ENCODE measurements around the gene ZBED4. TPM values are rescaled to one million over a fixed set of nuclear protein-coding genes. Genes with fewer than 3 reads are reported as not detected.

The ZBED4 gene
- total and polyA plus RNA-seq, 2 of the 13 experiments (the other 11 are each of a cell fraction or from before 2014, with no cell fraction given), result 5.4 to 9.6 TPM

DNA sequence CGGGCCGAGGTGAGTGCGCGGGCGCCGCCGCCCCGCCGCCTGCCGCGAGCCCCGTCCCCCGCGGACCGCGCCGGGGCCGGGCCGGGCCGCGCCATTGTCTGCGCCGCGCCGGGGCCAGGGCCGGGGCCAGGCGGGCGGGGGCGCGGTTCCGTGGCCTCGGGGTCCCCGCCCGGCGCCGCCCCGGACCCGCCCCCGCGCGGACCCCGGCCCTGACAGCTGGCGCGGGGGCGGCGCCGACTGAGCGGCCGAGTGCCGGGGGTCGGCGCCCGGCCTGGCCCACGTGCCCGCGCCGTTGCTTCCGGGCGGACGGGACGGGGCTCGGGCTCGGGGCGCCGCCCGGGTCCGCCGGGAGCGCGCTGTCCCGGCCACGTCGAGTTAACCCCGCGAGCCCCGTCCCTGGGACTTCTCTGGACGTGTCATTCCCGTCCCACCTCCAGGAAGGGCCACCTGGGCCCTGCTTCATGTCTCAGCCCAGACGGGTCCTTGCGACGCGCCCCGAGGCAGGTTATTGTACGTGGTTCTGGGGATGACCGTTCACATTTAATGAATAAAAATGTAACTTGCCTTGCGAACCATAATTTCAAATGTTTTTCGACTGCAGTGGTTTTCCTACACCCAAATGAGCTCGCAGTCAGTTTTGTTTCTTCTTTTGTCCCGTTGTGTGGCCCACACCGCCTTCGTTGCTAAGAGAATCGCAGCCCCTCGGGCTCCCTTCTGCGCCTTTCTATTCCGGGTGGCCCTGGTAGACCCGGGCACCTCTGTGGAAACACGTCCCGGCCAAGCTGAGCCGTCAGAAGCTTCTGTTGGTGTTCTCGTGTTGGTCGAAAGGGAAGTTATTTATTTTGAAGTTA lies 562 bp downstream of the ZBED4 start (continued):
- TF ChIP-seq MATR3 (CRISPR knock-in tag; IDR thresholded peaks at IDR 0.05), result no peak
- TF ChIP-seq, protein P1, sequence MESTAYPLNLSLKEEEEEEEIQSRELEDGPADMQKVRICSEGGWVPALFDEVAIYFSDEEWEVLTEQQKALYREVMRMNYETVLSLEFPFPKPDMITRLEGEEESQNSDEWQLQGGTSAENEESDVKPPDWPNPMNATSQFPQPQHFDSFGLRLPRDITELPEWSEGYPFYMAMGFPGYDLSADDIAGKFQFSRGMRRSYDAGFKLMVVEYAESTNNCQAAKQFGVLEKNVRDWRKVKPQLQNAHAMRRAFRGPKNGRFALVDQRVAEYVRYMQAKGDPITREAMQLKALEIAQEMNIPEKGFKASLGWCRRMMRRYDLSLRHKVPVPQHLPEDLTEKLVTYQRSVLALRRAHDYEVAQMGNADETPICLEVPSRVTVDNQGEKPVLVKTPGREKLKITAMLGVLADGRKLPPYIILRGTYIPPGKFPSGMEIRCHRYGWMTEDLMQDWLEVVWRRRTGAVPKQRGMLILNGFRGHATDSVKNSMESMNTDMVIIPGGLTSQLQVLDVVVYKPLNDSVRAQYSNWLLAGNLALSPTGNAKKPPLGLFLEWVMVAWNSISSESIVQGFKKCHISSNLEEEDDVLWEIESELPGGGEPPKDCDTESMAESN (CRISPR knock-in tag; conservative IDR thresholded peaks at IDR 0.05), result 0 out of 2 replicates have a peak, but pooled peaks have one; percentile 22
- TF ChIP-seq, protein P2, sequence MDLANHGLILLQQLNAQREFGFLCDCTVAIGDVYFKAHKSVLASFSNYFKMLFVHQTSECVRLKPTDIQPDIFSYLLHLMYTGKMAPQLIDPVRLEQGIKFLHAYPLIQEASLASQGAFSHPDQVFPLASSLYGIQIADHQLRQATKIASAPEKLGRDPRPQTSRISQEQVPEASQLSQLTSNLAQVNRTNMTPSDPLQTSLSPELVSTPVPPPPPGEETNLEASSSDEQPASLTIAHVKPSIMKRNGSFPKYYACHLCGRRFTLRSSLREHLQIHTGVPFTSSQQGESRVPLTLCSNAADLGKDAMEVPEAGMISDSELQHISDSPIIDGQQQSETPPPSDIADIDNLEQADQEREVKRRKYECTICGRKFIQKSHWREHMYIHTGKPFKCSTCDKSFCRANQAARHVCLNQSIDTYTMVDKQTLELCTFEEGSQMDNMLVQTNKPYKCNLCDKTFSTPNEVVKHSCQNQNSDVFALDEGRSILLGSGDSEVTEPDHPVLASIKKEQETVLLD (CRISPR knock-in tag; IDR thresholded peaks at IDR 0.05; ENCODE audit: low read depth), result peak; percentile 27; the same call in 1 of the 2 replicates
- 0 out of 2 replicates have a peak, but pooled peaks have one; percentile 8 for TF ChIP-seq RFX3 (CRISPR knock-in tag; IDR thresholded peaks at IDR 0.05)
- no peak for TF ChIP-seq NFE2 (CRISPR knock-in tag; IDR thresholded peaks at IDR 0.05)

DNA sequence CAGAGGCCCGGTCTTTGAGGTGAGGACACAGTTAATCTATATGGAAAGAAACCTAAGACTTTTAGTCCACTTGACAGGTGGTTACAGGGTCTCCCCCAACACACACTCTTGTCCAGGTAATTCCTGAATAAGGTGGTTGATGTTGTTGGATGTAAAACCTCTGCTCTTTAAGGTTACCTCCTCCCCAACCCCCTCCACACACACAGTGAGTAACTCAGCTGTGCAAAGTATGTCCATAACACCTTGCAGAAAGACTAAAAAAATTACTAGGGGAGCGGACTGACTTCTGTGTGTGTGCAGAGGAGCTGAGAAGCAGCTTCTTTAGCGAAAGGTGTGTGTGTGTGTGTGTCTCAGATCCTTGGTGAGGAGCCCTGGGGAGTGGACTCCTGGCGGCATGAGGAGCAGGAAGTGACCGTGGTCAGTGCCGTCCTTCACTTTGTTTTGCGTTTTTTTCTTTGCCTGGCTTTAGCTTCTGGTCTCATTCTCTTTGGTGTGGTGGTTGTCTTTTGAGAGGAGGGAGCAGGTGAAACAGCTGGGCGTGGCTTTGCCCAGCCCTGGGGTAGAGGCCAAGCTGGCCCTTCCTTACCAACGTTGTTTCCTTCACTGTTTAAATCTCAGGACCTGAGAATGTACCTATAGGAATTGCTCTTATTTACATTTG lies 1.7 kb downstream of the ZBED4 start:
- Histone ChIP-seq H3K4me1 (ENCODE audit: insufficient read depth, low read length) (peaks cover 55% of the 10 kb centered on the region), H3K9ac (ENCODE audit: insufficient read depth, low read depth, low read length) (peak overlapping the region; percentile 82), H3K36me3 (replicated peaks in 1 of 2; ENCODE audit: control insufficient read depth in 1 of 2, insufficient read depth in 2 of 2, low read length in 2 of 2) (peaks cover 0 to 5% of the 10 kb centered on the region in 2 experiments; a peak in 1 of 5 replicates), H3K4me2 (ENCODE audit: low read depth, low read length) (peak overlapping the region; percentile 94), H3K9me3 (ENCODE audit: low read length) (no peaks in the 10 kb centered on the region), H4K20me1 (ENCODE audit: insufficient read depth, low read length) (peaks cover 32% of the 10 kb centered on the region), H2AFZ (ENCODE audit: low read length) (no peak overlapping the region), H3K27ac (ENCODE audit: extremely low read length, insufficient read depth, low read length) (peak overlapping the region; percentile 58), H3K4me3 (replicated peaks in 1 of 3; ENCODE audit: insufficient read depth in 1 of 3, low read depth in 2 of 3, low read length in 3 of 3) (peak overlapping the region; percentile 77 to 84 (median 82)), H3K79me2 (ENCODE audit: insufficient read depth, low read length) (peaks cover 58% of the 10 kb centered on the region), H3K27me3 (ENCODE audit: control insufficient read depth in 1 of 2, insufficient read depth in 2 of 2, low read length in 2 of 2) (peaks cover 4 to 9% of the 10 kb centered on the region in 2 experiments)
- WGBS (ENCODE audit: low lambda C conversion rate), result 19% methylated on average over 8 of the region's 9 CpGs
- ATAC-seq, result no peak
- FAIRE-seq, result peak; percentile 30
- intact Hi-C loops (cut with micrococcal nuclease; ENCODE audit: unreplicated experiment) (no loop called here), in situ Hi-C loops (cut with HindIII; ENCODE audit: extremely low pct_ligation_motif_present, low pct_unique_long_range_greater_than_20kb) (no loop called here)
- BruUV-seq (replicated peaks), result no TSS peak
- CTCF ChIA-PET (ENCODE audit: low intra/inter-chr PET ratio, low total read pairs), result no interaction called here
- POLR2A ChIA-PET, result interaction anchor here (0.7 to 1.5 kb wide), 3 partner anchors 48 to 87 kb away, joined by 3 to 5 read pairs (median 3); partner anchors contain the start of gene ALG12
- no peak for DNase-seq (ENCODE audit: low spot score)
- TF ChIP-seq, protein P3, sequence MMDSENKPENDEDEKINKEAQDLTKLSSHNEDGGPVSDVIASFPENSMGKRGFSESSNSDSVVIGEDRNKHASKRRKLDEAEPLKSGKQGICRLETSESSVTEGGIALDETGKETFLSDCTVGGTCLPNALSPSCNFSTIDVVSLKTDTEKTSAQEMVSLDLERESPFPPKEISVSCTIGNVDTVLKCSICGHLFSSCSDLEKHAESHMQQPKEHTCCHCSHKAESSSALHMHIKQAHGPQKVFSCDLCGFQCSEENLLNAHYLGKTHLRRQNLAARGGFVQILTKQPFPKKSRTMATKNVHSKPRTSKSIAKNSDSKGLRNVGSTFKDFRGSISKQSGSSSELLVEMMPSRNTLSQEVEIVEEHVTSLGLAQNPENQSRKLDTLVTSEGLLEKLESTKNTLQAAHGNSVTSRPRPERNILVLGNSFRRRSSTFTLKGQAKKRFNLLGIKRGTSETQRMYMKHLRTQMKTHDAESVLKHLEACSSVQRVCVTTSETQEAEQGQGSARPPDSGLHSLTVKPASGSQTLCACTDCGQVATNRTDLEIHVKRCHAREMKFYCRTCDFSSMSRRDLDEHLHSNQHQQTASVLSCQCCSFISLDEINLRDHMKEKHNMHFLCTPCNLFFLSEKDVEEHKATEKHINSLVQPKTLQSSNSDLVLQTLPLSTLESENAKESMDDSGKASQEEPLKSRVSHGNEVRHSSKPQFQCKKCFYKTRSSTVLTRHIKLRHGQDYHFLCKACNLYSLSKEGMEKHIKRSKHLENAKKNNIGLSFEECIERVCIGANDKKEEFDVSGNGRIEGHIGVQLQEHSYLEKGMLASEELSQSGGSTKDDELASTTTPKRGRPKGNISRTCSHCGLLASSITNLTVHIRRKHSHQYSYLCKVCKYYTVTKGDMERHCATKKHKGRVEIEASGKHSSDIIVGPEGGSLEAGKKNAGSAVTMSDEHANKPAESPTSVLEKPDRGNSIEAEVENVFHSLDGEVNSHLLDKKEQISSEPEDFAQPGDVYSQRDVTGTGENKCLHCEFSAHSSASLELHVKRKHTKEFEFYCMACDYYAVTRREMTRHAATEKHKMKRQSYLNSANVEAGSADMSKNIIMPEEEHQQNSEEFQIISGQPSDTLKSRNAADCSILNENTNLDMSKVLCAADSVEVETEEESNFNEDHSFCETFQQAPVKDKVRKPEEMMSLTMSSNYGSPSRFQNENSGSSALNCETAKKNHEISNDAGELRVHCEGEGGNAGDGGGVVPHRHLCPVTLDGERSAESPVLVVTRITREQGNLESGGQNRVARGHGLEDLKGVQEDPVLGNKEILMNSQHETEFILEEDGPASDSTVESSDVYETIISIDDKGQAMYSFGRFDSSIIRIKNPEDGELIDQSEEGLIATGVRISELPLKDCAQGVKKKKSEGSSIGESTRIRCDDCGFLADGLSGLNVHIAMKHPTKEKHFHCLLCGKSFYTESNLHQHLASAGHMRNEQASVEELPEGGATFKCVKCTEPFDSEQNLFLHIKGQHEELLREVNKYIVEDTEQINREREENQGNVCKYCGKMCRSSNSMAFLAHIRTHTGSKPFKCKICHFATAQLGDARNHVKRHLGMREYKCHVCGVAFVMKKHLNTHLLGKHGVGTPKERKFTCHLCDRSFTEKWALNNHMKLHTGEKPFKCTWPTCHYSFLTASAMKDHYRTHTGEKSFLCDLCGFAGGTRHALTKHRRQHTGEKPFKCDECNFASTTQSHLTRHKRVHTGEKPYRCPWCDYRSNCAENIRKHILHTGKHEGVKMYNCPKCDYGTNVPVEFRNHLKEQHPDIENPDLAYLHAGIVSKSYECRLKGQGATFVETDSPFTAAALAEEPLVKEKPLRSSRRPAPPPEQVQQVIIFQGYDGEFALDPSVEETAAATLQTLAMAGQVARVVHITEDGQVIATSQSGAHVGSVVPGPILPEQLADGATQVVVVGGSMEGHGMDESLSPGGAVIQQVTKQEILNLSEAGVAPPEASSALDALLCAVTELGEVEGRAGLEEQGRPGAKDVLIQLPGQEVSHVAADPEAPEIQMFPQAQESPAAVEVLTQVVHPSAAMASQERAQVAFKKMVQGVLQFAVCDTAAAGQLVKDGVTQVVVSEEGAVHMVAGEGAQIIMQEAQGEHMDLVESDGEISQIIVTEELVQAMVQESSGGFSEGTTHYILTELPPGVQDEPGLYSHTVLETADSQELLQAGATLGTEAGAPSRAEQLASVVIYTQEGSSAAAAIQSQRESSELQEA (CRISPR knock-in tag; IDR thresholded peaks at IDR 0.05; ENCODE audit: not compliant biosample characterization), result no peak

Measured in HepG2 (cell line).